ENCODE measurements around the gene MICAL1.
"Not testable (repeated sequence)": the region's sequence is repeated elsewhere in the genome, so short reads cannot be mapped to it uniquely, and the experiment has no call there.

Gene MICAL1

DNA sequence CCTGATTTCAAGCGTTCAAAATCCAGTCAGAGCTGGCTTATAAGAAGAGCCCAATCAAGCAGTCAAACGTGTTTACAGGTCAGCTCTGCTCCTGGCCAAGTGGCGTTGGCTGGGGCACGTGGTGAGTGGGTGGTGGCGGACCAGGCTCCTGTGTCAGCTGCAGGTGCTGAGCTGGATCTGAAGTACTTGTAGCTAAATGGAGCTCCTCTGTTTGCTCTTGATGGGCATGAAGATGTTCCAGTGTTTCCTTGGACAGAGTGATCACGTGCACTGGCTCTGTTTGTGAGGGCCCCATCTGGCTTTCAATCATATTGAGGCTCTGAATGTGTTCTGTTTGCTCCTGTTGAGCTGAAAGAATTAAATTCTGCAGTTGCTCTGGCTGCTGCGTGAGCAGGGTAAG, 10.2 kb upstream of the MICAL1 start:
- no peak for DNase-seq
- H3K4me1 ChIP-seq: no peaks in the 10 kb centered on the region
- TF ChIP-seq, protein P1, sequence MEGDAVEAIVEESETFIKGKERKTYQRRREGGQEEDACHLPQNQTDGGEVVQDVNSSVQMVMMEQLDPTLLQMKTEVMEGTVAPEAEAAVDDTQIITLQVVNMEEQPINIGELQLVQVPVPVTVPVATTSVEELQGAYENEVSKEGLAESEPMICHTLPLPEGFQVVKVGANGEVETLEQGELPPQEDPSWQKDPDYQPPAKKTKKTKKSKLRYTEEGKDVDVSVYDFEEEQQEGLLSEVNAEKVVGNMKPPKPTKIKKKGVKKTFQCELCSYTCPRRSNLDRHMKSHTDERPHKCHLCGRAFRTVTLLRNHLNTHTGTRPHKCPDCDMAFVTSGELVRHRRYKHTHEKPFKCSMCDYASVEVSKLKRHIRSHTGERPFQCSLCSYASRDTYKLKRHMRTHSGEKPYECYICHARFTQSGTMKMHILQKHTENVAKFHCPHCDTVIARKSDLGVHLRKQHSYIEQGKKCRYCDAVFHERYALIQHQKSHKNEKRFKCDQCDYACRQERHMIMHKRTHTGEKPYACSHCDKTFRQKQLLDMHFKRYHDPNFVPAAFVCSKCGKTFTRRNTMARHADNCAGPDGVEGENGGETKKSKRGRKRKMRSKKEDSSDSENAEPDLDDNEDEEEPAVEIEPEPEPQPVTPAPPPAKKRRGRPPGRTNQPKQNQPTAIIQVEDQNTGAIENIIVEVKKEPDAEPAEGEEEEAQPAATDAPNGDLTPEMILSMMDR (IDR thresholded peaks at IDR 0.05; ENCODE audit: low read depth, low read length): no peak
- H3K9me3 ChIP-seq: no peaks in the 10 kb centered on the region
- H3K27me3 ChIP-seq: no peaks in the 10 kb centered on the region
- H3K4me3 ChIP-seq (ENCODE audit: low read depth, low read length): no peak overlapping the region
- peaks cover 57% of the 10 kb centered on the region for H3K36me3 ChIP-seq

DNA sequence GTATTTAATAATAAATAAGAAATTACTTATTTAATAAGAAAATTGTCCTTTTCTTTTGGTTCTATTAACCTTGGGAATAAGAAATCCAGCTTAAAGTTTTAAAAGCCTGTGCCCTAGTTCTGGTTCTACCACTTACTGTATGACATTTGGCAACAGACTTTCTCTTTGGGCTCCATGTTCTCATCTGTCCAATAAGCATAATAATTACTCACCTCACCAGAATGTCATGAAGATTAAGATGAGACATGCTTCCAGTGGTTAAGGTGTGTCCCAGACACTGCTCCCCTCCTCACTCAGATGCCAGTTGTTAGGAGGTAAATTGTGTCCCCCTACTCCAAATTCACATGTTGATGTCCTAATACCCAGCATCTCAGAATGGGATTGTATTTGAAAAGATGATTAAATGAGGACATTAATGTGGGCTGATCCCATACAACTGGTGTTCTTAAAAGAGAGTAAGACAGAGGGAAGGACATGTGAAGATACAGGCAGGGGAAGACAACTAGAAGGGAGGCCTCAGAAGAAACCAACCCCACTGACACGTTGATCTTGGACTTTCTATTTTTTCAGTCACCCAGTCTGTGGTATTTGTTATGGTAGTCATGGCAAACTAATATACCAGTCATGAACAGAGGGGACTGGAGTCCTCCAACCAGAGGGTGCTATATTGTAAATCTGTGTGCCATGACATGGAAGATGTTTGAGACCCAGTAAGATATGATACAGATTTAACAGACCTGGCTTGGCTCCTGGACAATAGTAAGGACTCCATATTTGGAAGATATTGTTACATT, 6.4 kb upstream of the MICAL1 start:
- Histone ChIP-seq H3K4me3 (ENCODE audit: low read depth, low read length) (no peak overlapping the region), H3K36me3 (peaks cover 40% of the 10 kb centered on the region), H3K27me3 (no peaks in the 10 kb centered on the region), H3K4me1 (no peaks in the 10 kb centered on the region), H3K9me3 (no peaks in the 10 kb centered on the region)
- no peak for DNase-seq
- TF ChIP-seq, protein P1 (IDR thresholded peaks at IDR 0.05; ENCODE audit: low read depth, low read length): no peak

DNA sequence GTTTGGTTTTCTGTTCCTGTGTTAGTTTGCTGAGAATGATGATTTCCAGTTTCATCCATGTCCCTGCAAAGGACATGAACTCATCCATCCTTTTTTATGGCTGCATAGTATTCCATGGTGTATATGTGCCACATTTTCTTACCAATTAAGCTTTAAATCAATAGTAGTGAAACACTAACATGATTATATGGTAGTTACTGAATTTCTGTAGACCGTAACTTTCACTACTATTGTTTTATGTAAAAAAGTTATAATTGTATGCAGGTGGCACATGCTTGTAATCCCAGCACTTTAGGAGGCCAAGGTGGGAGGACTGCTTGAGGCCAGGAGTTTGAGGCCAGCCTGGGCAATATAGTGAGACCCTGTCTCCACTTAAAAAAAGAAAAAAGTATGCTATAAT, 5.6 kb upstream of the MICAL1 start:
- not testable (repeated sequence) for H3K27me3 ChIP-seq; H3K4me3 ChIP-seq (ENCODE audit: low read depth, low read length); H3K4me1 ChIP-seq; DNase-seq; H3K9me3 ChIP-seq
- H3K36me3 ChIP-seq: peaks cover 37% of the 10 kb centered on the region

DNA sequence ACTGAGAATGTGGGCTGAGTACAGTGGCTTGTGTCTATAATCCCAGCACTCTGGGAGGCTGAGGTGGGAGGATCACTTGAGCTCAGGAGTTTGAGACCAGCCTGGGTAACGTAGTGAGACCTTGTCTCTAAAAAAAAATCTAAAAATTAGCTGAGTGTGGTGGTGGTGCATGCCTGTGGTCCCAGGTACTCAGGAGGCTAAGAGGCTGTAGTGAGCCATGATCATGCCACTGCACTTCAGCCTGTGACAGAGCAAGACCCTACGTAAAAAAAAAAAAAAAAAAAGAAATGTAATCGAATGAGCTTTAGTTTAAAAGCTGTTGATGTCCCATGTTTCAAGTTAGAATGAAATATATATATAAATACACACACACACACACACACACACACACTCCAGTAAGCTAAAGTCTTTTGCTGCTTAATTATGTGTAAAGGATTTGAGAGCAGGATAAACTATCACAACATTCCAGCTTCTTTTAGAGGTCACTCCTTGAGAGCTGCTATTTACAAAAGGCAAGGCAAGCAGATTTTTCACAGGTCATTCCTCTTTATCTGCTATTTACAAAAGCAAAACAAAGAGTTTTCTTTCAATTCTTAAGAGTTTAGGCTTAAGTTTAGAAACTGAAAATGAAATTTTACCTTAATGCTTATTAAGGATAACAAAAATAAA, 4.7 kb upstream of the MICAL1 start:
- TF ChIP-seq, protein P1 (IDR thresholded peaks at IDR 0.05; ENCODE audit: low read depth, low read length): no peak
- Histone ChIP-seq H3K36me3 (peaks cover 28% of the 10 kb centered on the region), H3K27me3 (no peaks in the 10 kb centered on the region), H3K9me3 (no peaks in the 10 kb centered on the region), H3K4me1 (no peaks in the 10 kb centered on the region), H3K4me3 (ENCODE audit: low read depth, low read length) (no peak overlapping the region)
- no peak for DNase-seq

DNA sequence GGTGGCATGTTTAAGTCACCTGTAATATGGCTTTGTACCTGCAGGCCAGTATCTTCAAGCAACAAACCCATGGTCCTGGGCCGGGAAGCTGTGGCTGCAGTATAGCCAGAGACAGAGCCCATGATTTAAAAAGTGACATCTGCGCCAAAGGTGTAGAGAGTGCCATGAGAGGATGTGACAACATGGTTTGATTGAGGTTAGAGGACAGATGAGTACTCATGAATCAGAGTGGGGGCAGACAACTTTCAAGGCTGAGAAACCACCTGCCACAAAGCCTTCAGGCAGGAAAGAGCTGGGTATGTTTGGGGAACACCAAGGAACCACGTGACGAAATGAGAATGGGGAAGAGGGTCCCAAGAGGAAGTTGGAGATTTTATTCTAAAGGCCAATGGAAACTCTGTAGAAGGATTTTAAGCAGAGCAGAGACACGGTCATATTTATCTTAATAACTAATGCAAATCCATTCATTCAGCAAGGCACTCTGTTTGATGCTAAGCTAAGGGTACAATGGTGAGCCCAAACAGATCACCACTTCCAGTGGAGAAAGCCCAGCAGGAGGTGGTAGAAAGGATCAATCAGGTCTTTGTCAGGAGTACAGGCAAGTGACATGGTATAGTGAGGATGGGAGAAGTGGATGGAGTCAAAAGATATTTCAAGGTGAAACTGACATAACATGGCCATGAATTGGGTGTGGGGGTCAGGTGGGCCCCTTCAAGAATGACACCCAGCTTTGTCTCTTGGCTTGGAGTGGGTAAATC, 3.4 kb upstream of the MICAL1 start:
- no peak for DNase-seq
- Histone ChIP-seq H3K27me3 (no peaks in the 10 kb centered on the region), H3K4me1 (peaks cover under 1% of the 10 kb centered on the region; the same call in 1 of the 2 replicates), H3K4me3 (ENCODE audit: low read depth, low read length) (no peak overlapping the region), H3K36me3 (peaks cover 18% of the 10 kb centered on the region), H3K9me3 (no peaks in the 10 kb centered on the region)
- TF ChIP-seq, protein P1 (IDR thresholded peaks at IDR 0.05; ENCODE audit: low read depth, low read length): no peak

DNA sequence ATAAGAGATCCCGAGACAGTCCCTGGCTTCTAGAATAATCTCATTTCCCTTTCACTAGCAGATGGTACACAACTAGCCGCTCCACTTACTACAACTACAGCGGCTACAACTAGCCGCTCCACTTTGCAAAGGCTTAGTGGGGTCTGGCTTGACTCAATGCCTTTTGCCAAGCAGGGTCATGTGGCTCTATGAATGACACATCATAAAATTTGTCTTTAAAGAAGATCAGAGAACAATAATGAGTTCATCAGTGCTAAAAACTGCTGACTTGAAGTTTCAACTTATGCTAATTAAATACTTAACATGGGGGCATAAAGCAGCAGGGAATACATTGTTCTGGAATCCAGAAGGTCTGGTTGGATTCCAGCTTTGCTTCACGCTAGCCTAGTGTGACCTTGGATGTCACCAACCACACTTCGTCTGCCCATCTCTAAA, 2.0 kb upstream of the MICAL1 start:
- H3K4me1 ChIP-seq: peaks cover 4% of the 10 kb centered on the region; the same call in 1 of the 2 replicates
- TF ChIP-seq, protein P1 (IDR thresholded peaks at IDR 0.05; ENCODE audit: low read depth, low read length): no peak
- peaks cover 12% of the 10 kb centered on the region for H3K36me3 ChIP-seq
- no peaks in the 10 kb centered on the region for H3K9me3 ChIP-seq
- no peak overlapping the region for H3K4me3 ChIP-seq (ENCODE audit: low read depth, low read length)
- no peaks in the 10 kb centered on the region for H3K27me3 ChIP-seq
- no peak for DNase-seq

Measured in BE2C (cell line).